Suprapubic skin (tissue), 4 donors: Measurements from ENCODE around the gene MED13L. TPM values are rescaled to one million over a fixed set of nuclear protein-coding genes. Genes with fewer than 3 reads are reported as not detected.

Experiments used
- DNase-seq, 2 donors: peaks; one replicate each; pipeline ENCODE4 v3.0.0-alpha.2; 2019; ENCODE audit warnings: low spot score in 2 of 2
- H3K27ac ChIP-seq: fragments of 200-600 bp; sonication (generic); one replicate; pipeline ENCODE4 v1.5.1; 2019
- H3K27me3 ChIP-seq: fragments of 200-600 bp; sonication (generic); one replicate; pipeline ENCODE4 v1.5.1; 2019
- H3K36me3 ChIP-seq: fragments of 200-600 bp; sonication (generic); one replicate; pipeline ENCODE4 v1.5.1; 2019
- H3K4me1 ChIP-seq: fragments of 200-600 bp; sonication (generic); one replicate; pipeline ENCODE4 v1.5.1; 2019
- H3K4me3 ChIP-seq: fragments of 200-600 bp; sonication (generic); one replicate; pipeline ENCODE4 v1.5.1; 2019; ENCODE audit warnings: mild to moderate bottlenecking
- H3K9me3 ChIP-seq: fragments of 200-600 bp; sonication (generic); one replicate; pipeline ENCODE4 v1.5.1; 2019
- EP300 ChIP-seq: sonication (generic); formaldehyde crosslinking; IDR thresholded peaks from one replicate; pipeline ENCODE4 v1.6.1; 2017; ENCODE audit warnings: antibody characterized with exemption
- POLR2A ChIP-seq, 2 donors: fragments of 450-650 bp; IDR thresholded peaks; one replicate each; pipeline ENCODE4 v1.6.1; 2017; ENCODE audit warnings: antibody characterized with exemption in 2 of 2, mild to moderate bottlenecking in 2 of 2, moderate library complexity in 2 of 2
- POLR2AphosphoS5 ChIP-seq, 3 donors: sonication (generic); formaldehyde crosslinking; IDR thresholded peaks; one replicate each; pipeline ENCODE4 v1.6.1; 2017; ENCODE audit warnings: antibody characterized with exemption in 3 of 3
- WGBS: methylation state at CpG from one replicate; pipeline ENCODE4 v1.1.5; 2018; 5-methylcytosine and 5-hydroxymethylcytosine counted together
- total RNA-seq, 4 donors: library from RNA; depleted of rRNA; stranded (reverse); fragments of >200 nt; gene quantifications; one replicate each; pipeline ENCODE4 v1.1.0, GENCODE V29; 2016
- TF ChIP-seq, protein P1 (sequence below), 2 donors: fragments of 200-600 bp in 1 of 2; fragments of 450-650 bp in 1 of 2; sonication (generic) in 1 of 2; IDR thresholded peaks; one replicate each; pipeline ENCODE4 v1.5.1; 2016 to 2019; ENCODE audit warnings: antibody characterized with exemption in 2 of 2, mild to moderate bottlenecking in 1 of 2, moderate library complexity in 1 of 2

MED13L gene
- total RNA-seq, 4 donors from 2014 or later = 173 to 418 (median 228) TPM

- Histone ChIP-seq H3K4me3 (no peak overlapping the region), H3K27me3 (no peaks in the 10 kb centered on the region), H3K27ac (no peak overlapping the region), H3K9me3 (no peaks in the 10 kb centered on the region), H3K4me1 (no peaks in the 10 kb centered on the region), H3K36me3 (peaks cover 64% of the 10 kb centered on the region)
- TF ChIP-seq, protein P1, sequence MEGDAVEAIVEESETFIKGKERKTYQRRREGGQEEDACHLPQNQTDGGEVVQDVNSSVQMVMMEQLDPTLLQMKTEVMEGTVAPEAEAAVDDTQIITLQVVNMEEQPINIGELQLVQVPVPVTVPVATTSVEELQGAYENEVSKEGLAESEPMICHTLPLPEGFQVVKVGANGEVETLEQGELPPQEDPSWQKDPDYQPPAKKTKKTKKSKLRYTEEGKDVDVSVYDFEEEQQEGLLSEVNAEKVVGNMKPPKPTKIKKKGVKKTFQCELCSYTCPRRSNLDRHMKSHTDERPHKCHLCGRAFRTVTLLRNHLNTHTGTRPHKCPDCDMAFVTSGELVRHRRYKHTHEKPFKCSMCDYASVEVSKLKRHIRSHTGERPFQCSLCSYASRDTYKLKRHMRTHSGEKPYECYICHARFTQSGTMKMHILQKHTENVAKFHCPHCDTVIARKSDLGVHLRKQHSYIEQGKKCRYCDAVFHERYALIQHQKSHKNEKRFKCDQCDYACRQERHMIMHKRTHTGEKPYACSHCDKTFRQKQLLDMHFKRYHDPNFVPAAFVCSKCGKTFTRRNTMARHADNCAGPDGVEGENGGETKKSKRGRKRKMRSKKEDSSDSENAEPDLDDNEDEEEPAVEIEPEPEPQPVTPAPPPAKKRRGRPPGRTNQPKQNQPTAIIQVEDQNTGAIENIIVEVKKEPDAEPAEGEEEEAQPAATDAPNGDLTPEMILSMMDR (IDR thresholded peaks at IDR 0.05) = peak in 1 of 2 donors; percentile 23
- TF ChIP-seq POLR2AphosphoS5 (IDR thresholded peaks at IDR 0.05) = no peak
- no peak for TF ChIP-seq POLR2A (IDR thresholded peaks at IDR 0.05)
- no peak for TF ChIP-seq EP300
- WGBS = 56% methylated on average over 1 of the region's 1 CpG
- no peak for DNase-seq
Measured at GRCh38 chr12:116015525-116015924, 262.0 kb downstream of the MED13L start.

GRCh38 chr12:116012757-116013156, 264.7 kb downstream of the MED13L start:
- 95% methylated on average over 3 of the region's 3 CpGs for WGBS
- no peak overlapping the region for H3K4me3 ChIP-seq
- H3K4me1 ChIP-seq = no peaks in the 10 kb centered on the region
- TF ChIP-seq POLR2AphosphoS5 (IDR thresholded peaks at IDR 0.05) (no peak), POLR2A (IDR thresholded peaks at IDR 0.05) (no peak), EP300 (no peak)
- TF ChIP-seq, protein P1 (IDR thresholded peaks at IDR 0.05) = no peak
- DNase-seq = no peak
- peaks cover 74% of the 10 kb centered on the region for H3K36me3 ChIP-seq
- H3K27me3 ChIP-seq = no peaks in the 10 kb centered on the region
- no peak overlapping the region for H3K27ac ChIP-seq
- H3K9me3 ChIP-seq = no peaks in the 10 kb centered on the region

DNA sequence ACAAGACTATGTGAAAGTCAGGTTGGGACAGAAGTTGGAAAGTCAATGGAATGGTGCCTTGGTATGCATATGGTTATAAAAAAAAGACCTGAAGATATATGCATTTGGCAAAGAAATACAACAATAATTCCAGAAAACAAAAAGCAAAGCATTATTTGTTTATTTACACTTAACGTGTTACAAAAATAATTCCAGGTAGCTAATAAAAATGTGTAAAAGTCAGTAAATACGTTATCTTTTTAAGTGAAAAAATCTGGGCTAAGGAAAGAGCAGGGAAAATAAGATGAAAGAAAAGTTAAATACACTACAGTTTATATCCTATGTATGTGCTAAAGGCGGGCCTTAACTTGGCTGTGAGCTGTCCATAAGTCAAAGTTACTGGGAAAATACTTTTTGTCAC, 266.3 kb downstream of the MED13L start:
- no peak for DNase-seq
- Histone ChIP-seq H3K36me3 (peaks cover 86% of the 10 kb centered on the region), H3K9me3 (no peaks in the 10 kb centered on the region), H3K27ac (no peak overlapping the region), H3K4me3 (no peak overlapping the region), H3K27me3 (no peaks in the 10 kb centered on the region), H3K4me1 (no peaks in the 10 kb centered on the region)
- TF ChIP-seq, protein P1 (IDR thresholded peaks at IDR 0.05) = no peak
- no peak for TF ChIP-seq EP300
- TF ChIP-seq POLR2A (IDR thresholded peaks at IDR 0.05) = no peak
- TF ChIP-seq POLR2AphosphoS5 (IDR thresholded peaks at IDR 0.05) = no peak
- 91% methylated on average over 3 of the region's 3 CpGs for WGBS

DNA sequence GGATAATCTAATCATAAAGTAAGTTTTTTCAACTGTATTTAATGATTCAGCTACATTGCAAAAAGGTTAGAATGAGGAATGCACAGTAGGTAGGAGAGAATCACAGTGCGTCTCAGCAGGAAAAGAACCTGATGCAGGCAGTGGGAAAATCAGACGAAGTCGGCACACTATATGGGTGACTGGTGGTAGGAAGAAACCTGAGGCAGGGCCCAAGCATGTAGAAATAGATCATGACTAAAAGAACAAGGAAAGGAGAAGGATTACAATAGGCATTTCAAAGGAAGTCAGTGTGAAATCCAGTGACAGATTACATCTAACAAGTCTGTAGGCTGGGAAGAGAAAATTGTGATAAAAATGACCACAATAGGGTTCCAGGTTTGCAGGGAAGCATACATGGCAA, 267.0 kb downstream of the MED13L start:
- H3K9me3 ChIP-seq = no peaks in the 10 kb centered on the region
- H3K27me3 ChIP-seq = no peaks in the 10 kb centered on the region
- no peak for DNase-seq
- H3K4me1 ChIP-seq = no peaks in the 10 kb centered on the region
- TF ChIP-seq POLR2AphosphoS5 (IDR thresholded peaks at IDR 0.05) (no peak), EP300 (no peak), POLR2A (IDR thresholded peaks at IDR 0.05) (no peak)
- TF ChIP-seq, protein P1 (IDR thresholded peaks at IDR 0.05) = no peak
- H3K4me3 ChIP-seq = no peak overlapping the region
- H3K36me3 ChIP-seq = peaks cover 94% of the 10 kb centered on the region
- H3K27ac ChIP-seq = no peak overlapping the region
- 95% methylated on average over 3 of the region's 3 CpGs for WGBS

GRCh38 chr12:116009805-116010204, 267.7 kb downstream of the MED13L start:
- H3K4me1 ChIP-seq = no peaks in the 10 kb centered on the region
- H3K27me3 ChIP-seq = no peaks in the 10 kb centered on the region
- H3K9me3 ChIP-seq = no peaks in the 10 kb centered on the region
- TF ChIP-seq POLR2A (IDR thresholded peaks at IDR 0.05) (no peak), EP300 (no peak), POLR2AphosphoS5 (IDR thresholded peaks at IDR 0.05) (no peak)
- TF ChIP-seq, protein P1 (IDR thresholded peaks at IDR 0.05) = peak; percentile 8 to 17
- no peak overlapping the region for H3K27ac ChIP-seq
- H3K36me3 ChIP-seq = peaks cover 96% of the 10 kb centered on the region
- no peak for DNase-seq
- 73% methylated on average over 4 of the region's 4 CpGs for WGBS
- H3K4me3 ChIP-seq = no peak overlapping the region
